Cardiac muscle cell (in vitro differentiated cells and primary cell): Measurements from ENCODE around the gene TJAP1. TPM values are rescaled to one million over a fixed set of nuclear protein-coding genes. Genes with fewer than 3 reads are reported as not detected.
"Not testable (repeated sequence)": the region's sequence is repeated elsewhere in the genome, so short reads cannot be mapped to it uniquely, and the experiment has no call there.

Source experiments
- DNase-seq, 2 donors: peaks; one replicate each; pipeline versions ENCODE4 v3.0.0 to v3.0.0-alpha.2; 2010 to 2017; ENCODE audit warnings: low read depth in 1 of 2, low spot score in 1 of 2
- H3K27ac ChIP-seq: fragments of 200-600 bp; sonication (generic); 2 replicates; pipeline ENCODE4 v1.5.1; 2016
- H3K27me3 ChIP-seq: fragments of 200-600 bp; sonication (generic); 2 replicates; pipeline ENCODE4 v1.6.0; 2016; ENCODE audit warnings: control low read depth
- H3K36me3 ChIP-seq: fragments of 200-600 bp; sonication (generic); 2 replicates; pipeline ENCODE4 v1.5.1; 2016; ENCODE audit warnings: control low read depth
- H3K4me1 ChIP-seq: fragments of 200-600 bp; sonication (generic); 2 replicates; pipeline ENCODE4 v1.8.1; 2017; ENCODE audit warnings: low read depth, mild to moderate bottlenecking, mixed run types
- H3K4me3 ChIP-seq: fragments of 200-600 bp; sonication (generic); 2 replicates; pipeline ENCODE4 v1.5.1; 2016; ENCODE audit warnings: mild to moderate bottlenecking
- H3K9me3 ChIP-seq: fragments of 200-600 bp; sonication (generic); 2 replicates; pipeline ENCODE4 v1.5.1; 2017; ENCODE audit warnings: low read depth, mild to moderate bottlenecking, control low read depth
- polyA plus RNA-seq: library from polyadenylated mRNA; unstranded; fragments of >200 nt; fragmentation: Nextera tagmentation; extraction: Ambion mirVana; gene quantifications from 2 replicates; pipeline ENCODE4 v1.2.1, GENCODE V29; 2016
- total RNA-seq: library from RNA; depleted of rRNA; stranded (reverse); fragments of >200 nt; gene quantifications from 2 replicates; pipeline ENCODE4 v1.2.3, GENCODE V29; 2016
- TF ChIP-seq, protein P1 (sequence below): IDR thresholded peaks from 2 replicates; pipeline ENCODE4 v1.5.1; 2012; ENCODE audit warnings: low read depth, mild to moderate bottlenecking, low read length

TJAP1 gene
- total and polyA plus RNA-seq, 2 experiments from 2014 or later = 25.8 to 31.2 TPM

DNA sequence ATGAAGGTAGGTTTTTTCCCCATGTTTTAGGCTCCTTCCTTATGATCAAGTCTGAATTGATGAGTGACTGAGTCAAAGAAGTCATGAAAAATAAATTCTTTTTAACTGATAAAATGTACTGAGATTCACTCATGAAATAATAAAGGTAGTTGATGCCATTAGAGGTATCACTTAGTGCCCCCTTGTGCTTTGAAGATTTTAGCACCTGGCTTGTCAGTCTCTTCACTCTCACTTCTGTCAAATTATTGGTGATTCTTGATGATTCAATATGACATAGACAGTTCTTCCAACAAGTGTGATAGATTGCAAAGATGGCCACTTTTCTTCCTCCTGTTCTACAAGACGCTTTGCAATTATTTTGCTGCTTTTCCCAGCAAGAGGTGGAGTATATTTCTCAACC lies 17.8 kb upstream of the TJAP1 start:
- no peak for DNase-seq
- Histone ChIP-seq H3K27me3 (peaks cover 39% of the 10 kb centered on the region), H3K9me3 (no peaks in the 10 kb centered on the region)

DNA sequence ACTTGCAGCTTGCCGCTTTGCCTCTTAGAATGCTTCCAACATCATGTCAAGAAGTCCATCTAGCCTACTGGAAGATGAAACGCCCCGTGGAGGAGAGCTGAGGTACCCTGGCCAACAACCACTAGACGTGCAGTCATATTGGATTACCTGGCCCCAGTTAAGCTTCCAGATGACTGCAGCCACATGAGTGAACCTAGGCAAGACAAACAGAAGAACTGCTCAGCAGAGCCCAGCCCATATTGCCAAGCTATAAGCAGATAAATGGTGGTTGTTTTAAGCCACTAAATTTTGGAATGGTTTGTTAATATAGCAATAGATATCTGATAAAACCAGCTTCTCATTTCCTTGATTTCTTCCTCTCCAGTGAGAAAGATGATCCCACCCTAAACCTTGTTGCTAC lies 17.3 kb upstream of the TJAP1 start:
- no peak overlapping the region for H3K27ac ChIP-seq
- H3K9me3 ChIP-seq = no peaks in the 10 kb centered on the region
- H3K4me1 ChIP-seq = no peaks in the 10 kb centered on the region
- no peaks in the 10 kb centered on the region for H3K36me3 ChIP-seq
- no peak for DNase-seq
- no peak overlapping the region for H3K4me3 ChIP-seq
- TF ChIP-seq, protein P1, sequence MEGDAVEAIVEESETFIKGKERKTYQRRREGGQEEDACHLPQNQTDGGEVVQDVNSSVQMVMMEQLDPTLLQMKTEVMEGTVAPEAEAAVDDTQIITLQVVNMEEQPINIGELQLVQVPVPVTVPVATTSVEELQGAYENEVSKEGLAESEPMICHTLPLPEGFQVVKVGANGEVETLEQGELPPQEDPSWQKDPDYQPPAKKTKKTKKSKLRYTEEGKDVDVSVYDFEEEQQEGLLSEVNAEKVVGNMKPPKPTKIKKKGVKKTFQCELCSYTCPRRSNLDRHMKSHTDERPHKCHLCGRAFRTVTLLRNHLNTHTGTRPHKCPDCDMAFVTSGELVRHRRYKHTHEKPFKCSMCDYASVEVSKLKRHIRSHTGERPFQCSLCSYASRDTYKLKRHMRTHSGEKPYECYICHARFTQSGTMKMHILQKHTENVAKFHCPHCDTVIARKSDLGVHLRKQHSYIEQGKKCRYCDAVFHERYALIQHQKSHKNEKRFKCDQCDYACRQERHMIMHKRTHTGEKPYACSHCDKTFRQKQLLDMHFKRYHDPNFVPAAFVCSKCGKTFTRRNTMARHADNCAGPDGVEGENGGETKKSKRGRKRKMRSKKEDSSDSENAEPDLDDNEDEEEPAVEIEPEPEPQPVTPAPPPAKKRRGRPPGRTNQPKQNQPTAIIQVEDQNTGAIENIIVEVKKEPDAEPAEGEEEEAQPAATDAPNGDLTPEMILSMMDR = no peak
- peaks cover 39% of the 10 kb centered on the region for H3K27me3 ChIP-seq

More for the DNA sequence above, 17.8 kb upstream of the TJAP1 start:
- TF ChIP-seq, protein P1 = no peak
- no peaks in the 10 kb centered on the region for H3K4me1 ChIP-seq
- no peak overlapping the region for H3K4me3 ChIP-seq
- no peaks in the 10 kb centered on the region for H3K36me3 ChIP-seq
- no peak overlapping the region for H3K27ac ChIP-seq

GRCh38 chr6:43461936-43462335 lies 15.4 kb upstream of the TJAP1 start:
- H3K36me3 ChIP-seq = no peaks in the 10 kb centered on the region
- H3K27me3 ChIP-seq = peaks cover 24% of the 10 kb centered on the region
- no peak for DNase-seq
- H3K27ac ChIP-seq = no peak overlapping the region
- TF ChIP-seq, protein P1 = no peak
- H3K4me3 ChIP-seq = no peak overlapping the region
- H3K4me1 ChIP-seq = no peaks in the 10 kb centered on the region
- no peaks in the 10 kb centered on the region for H3K9me3 ChIP-seq

GRCh38 chr6:43464337-43464736 lies 13.0 kb upstream of the TJAP1 start:
- H3K4me1 ChIP-seq = no peaks in the 10 kb centered on the region
- no peaks in the 10 kb centered on the region for H3K9me3 ChIP-seq
- H3K27me3 ChIP-seq = peaks cover 12% of the 10 kb centered on the region
- DNase-seq = no peak
- TF ChIP-seq, protein P1 = no peak
- H3K27ac ChIP-seq = no peak overlapping the region
- no peak overlapping the region for H3K4me3 ChIP-seq
- H3K36me3 ChIP-seq = no peaks in the 10 kb centered on the region

DNA sequence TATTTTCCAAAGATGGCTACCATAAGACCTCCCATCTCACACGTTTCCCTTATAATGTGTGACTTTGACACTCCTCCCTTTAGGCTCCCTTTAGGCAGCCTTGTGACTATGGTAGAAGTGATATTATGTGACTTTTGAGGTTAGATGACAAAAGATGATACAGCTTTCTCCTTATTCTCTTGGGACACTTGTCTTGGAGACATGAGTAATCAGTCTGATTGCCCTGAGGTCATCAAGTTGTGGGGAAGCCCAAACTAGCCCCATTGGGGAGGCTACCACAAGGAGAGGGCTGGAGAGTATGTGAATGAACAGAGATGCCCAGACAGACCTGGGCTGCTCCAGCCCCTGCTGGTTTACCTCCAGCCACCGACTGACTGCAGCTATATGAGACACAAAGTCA lies 11.4 kb upstream of the TJAP1 start:
- H3K9me3 ChIP-seq = no peaks in the 10 kb centered on the region
- TF ChIP-seq, protein P1 = no peak
- H3K27me3 ChIP-seq = peaks cover 12% of the 10 kb centered on the region
- H3K4me1 ChIP-seq = no peaks in the 10 kb centered on the region
- H3K27ac ChIP-seq = no peak overlapping the region
- DNase-seq = no peak
- no peak overlapping the region for H3K4me3 ChIP-seq
- no peaks in the 10 kb centered on the region for H3K36me3 ChIP-seq

DNA sequence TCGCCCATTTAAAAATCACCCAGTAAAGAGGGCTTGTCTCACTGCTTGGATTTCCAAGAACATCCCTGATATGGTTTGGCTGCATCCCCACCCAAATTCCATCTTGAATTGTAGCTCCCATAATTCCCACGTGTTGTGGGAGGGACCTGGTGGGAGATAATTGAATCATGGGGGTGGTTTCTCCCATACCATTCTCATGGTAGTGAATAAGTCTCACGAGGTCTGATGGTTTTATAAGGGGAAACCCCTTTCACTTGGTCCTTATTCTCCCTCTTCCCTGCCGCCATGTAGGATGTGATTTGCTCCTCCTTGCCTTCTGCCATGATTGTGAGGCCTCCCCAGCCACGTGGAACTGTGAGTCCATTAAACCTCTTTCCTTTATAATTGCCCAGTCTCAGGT lies 10.1 kb upstream of the TJAP1 start:
- not testable (repeated sequence) for H3K27ac ChIP-seq, H3K36me3 ChIP-seq, H3K4me1 ChIP-seq, H3K9me3 ChIP-seq, H3K27me3 ChIP-seq, H3K4me3 ChIP-seq, DNase-seq
